Ascending aorta (tissue), 2 donors: ENCODE data around the gene VSIG10L. TPM values are rescaled to one million over a fixed set of nuclear protein-coding genes. Genes with fewer than 3 reads are reported as not detected.

Experiments used
- DNase-seq, 2 donors: peaks; one replicate each; pipeline ENCODE4 v3.0.0-alpha.2; 2019; ENCODE audit warnings: low spot score in 2 of 2
- H3K27ac ChIP-seq, 2 donors: fragments of 200-600 bp; sonication (generic); one replicate each; pipeline ENCODE4 v1.5.1; 2016 to 2017; ENCODE audit warnings: mild to moderate bottlenecking in 1 of 2
- H3K27me3 ChIP-seq: fragments of 200-600 bp; sonication (generic); one replicate; pipeline ENCODE4 v1.5.1; 2017
- H3K36me3 ChIP-seq, 2 donors: fragments of 200-600 bp; sonication (generic); one replicate each; pipeline ENCODE4 v1.5.1; 2016
- H3K4me1 ChIP-seq, 2 donors: fragments of 200-600 bp; sonication (generic); one replicate each; pipeline ENCODE4 v1.5.1; 2016 to 2017; ENCODE audit warnings: mild to moderate bottlenecking in 1 of 2
- H3K4me3 ChIP-seq, 2 donors: fragments of 200-600 bp; sonication (generic); one replicate each; pipeline ENCODE4 v1.5.1; 2016 to 2017; ENCODE audit warnings: mild to moderate bottlenecking in 1 of 2
- H3K9me3 ChIP-seq, 2 donors: fragments of 200-600 bp; sonication (generic); one replicate each; pipeline ENCODE4 v1.5.1; 2016
- intact Hi-C: fragments of 100-400 bp; cut with DNase I; formaldehyde crosslinking; loops from one replicate; pipeline ENCODE4 v1.15.1; 2023
- total RNA-seq: library from RNA; depleted of rRNA; stranded (reverse); fragments of >200 nt; gene quantifications from one replicate; pipeline ENCODE4 v1.1.0, GENCODE V29; 2016
- TF ChIP-seq, protein P1 (sequence below), 3 experiments: fragments of 200-600 bp in 2 of 3; fragments of 450-650 bp in 1 of 3; sonication (generic) in 2 of 3; IDR thresholded peaks; one replicate each; pipeline ENCODE4 v1.5.1; 2016 to 2019; ENCODE audit warnings: antibody characterized with exemption in 3 of 3, mild to moderate bottlenecking in 1 of 3, moderate library complexity in 1 of 3

VSIG10L gene
- total RNA-seq, 1 donor from 2014 or later, result 1.4 TPM

DNA sequence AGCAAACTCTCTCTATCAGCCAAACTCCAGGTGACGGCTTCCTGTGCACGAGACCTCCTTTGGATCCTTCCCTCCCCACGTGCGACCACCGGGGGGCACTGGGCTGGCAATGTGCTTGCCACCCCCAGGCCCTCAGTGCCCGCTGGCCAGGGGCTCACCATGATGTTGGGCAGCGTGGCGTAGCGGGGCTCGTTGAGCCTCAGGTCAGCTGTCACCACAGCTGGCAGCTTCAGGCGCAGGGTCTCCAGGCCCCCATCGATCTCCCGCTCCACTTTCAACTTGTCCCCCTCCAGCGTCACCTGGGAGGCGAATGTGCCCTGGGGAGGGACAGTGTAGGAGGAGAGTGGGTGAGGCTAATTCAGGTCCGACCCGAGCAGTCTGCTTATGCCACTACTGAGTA, 4.8 kb upstream of the VSIG10L start:
- H3K4me3 ChIP-seq, result no peak overlapping the region
- no peaks in the 10 kb centered on the region for H3K27me3 ChIP-seq
- H3K9me3 ChIP-seq, result no peaks in the 10 kb centered on the region
- intact Hi-C loops, result no loop called here
- H3K4me1 ChIP-seq, result no peaks in the 10 kb centered on the region
- H3K36me3 ChIP-seq, result peaks cover 20 to 40% of the 10 kb centered on the region in 2 donors
- TF ChIP-seq, protein P1, sequence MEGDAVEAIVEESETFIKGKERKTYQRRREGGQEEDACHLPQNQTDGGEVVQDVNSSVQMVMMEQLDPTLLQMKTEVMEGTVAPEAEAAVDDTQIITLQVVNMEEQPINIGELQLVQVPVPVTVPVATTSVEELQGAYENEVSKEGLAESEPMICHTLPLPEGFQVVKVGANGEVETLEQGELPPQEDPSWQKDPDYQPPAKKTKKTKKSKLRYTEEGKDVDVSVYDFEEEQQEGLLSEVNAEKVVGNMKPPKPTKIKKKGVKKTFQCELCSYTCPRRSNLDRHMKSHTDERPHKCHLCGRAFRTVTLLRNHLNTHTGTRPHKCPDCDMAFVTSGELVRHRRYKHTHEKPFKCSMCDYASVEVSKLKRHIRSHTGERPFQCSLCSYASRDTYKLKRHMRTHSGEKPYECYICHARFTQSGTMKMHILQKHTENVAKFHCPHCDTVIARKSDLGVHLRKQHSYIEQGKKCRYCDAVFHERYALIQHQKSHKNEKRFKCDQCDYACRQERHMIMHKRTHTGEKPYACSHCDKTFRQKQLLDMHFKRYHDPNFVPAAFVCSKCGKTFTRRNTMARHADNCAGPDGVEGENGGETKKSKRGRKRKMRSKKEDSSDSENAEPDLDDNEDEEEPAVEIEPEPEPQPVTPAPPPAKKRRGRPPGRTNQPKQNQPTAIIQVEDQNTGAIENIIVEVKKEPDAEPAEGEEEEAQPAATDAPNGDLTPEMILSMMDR (IDR thresholded peaks at IDR 0.05), result no peak
- H3K27ac ChIP-seq, result no peak overlapping the region
- DNase-seq, result no peak

DNA sequence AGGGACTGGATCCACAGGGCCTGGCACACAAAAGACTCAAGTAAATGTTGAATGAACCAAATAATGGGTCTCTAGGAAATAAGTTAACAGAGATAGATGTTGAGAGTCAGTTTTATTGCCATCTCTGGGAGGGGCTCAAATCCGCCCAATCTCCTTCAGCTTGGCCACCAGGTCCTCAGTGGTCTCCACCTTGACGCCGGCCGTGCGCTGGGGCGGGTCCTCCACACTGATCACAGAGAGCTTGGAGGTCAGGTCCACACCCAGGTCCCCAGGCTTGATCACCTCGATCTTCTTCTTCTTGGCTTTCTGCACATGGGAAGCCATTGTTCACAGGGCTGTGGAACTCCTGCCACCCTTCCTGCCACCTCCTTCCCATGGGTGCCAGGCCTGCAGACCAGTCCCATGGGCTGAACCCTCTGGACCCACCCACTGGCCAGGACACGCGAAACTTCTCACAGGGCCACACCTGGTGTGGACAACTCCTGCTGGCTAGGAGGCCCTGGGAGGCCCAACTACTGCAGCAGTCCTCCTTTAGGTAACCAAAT, 3.2 kb upstream of the VSIG10L start:
- Histone ChIP-seq H3K27me3 (no peaks in the 10 kb centered on the region), H3K4me1 (peaks cover 0 to 4% of the 10 kb centered on the region in 2 donors), H3K9me3 (no peaks in the 10 kb centered on the region), H3K36me3 (peaks cover 11 to 24% of the 10 kb centered on the region in 2 donors), H3K27ac (no peak overlapping the region), H3K4me3 (no peak overlapping the region)
- intact Hi-C loops, result no loop called here
- DNase-seq, result no peak
- TF ChIP-seq, protein P1 (IDR thresholded peaks at IDR 0.05), result no peak

DNA sequence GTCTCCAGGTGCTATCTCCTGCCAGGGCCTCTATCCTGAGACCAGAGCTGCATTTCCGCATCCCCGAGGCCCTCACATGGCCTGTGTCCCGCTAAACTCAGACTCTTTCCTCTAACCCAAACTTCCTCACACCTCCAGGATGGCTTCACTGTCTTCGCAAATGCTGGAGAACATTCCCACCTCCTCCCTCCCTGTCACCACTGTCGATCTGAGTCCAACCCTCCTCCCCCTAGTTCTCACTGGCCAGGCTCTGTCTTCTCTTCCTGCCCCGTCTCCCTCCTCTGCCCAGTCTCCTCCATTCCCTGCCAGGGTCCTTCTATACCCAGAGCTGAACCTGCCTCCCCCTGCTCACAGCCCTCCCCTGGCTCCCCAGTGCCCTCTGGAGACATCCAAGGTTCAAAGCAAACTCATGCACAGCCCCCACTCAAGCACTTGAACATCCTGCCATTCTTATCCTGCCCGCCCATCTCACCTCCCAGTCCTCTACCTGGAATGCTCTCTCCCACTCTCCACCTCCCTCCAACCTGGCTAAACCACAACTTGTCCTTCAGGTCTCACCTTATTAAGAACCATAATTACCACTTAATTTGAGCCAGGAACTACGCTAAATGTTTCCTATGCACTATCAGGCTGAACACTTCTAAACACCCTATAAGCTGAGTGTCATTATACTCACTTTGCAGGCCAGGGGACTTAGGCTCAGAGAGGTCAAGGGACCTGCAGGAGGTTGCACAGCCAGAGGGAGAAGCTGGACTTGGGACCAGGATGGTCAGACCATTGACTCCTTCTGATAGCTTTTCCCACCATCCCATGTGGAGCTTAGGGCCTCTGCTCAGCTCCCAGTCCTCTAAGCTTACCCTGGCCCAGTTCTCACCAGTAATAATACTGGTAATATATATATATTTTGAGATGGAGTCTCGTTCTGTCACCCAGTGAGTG, 961 bp upstream of the VSIG10L start:
- no peak for DNase-seq
- no peak overlapping the region for H3K4me3 ChIP-seq
- H3K4me1 ChIP-seq, result peaks cover 0 to 4% of the 10 kb centered on the region in 2 donors
- peaks cover 8 to 21% of the 10 kb centered on the region in 2 donors for H3K36me3 ChIP-seq
- no peaks in the 10 kb centered on the region for H3K27me3 ChIP-seq
- TF ChIP-seq, protein P1 (IDR thresholded peaks at IDR 0.05), result no peak
- peak overlapping the region in 1 of 2 donors; percentile 93 for H3K27ac ChIP-seq
- intact Hi-C loops, result no loop called here
- H3K9me3 ChIP-seq, result no peaks in the 10 kb centered on the region

DNA sequence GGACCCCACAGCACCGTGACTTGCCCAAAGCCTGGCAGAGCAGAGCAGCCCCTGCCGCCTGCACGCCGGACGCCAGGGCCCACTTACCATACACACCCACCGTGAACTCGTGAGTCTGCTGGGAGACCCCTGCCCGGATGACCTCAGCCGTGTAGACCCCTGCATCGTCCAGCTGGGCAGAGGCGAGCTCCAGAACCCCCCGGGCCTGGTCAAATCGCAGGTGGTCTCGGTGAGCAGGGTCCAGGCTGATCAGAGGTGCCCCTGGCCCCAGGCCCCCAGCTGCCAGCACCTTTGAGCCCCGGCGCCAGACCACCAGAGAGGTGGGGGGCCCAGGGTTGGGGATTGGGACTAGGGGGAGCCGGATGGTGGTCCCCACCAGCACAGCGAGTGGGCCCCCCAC, 873 bp downstream of the VSIG10L start:
- Histone ChIP-seq H3K27ac (peak overlapping the region; percentile 92 to 93), H3K9me3 (no peaks in the 10 kb centered on the region), H3K4me1 (peaks cover 0 to 4% of the 10 kb centered on the region in 2 donors), H3K4me3 (no peak overlapping the region), H3K27me3 (no peaks in the 10 kb centered on the region), H3K36me3 (peaks cover 7 to 8% of the 10 kb centered on the region in 2 donors)
- intact Hi-C loops, result loop anchor here (2.0 kb wide), 2 partner anchors 230 to 232 kb away; partner anchors contain the start of genes CTU1 and ZNF175
- DNase-seq, result no peak
- TF ChIP-seq, protein P1 (IDR thresholded peaks at IDR 0.05), result no peak

DNA sequence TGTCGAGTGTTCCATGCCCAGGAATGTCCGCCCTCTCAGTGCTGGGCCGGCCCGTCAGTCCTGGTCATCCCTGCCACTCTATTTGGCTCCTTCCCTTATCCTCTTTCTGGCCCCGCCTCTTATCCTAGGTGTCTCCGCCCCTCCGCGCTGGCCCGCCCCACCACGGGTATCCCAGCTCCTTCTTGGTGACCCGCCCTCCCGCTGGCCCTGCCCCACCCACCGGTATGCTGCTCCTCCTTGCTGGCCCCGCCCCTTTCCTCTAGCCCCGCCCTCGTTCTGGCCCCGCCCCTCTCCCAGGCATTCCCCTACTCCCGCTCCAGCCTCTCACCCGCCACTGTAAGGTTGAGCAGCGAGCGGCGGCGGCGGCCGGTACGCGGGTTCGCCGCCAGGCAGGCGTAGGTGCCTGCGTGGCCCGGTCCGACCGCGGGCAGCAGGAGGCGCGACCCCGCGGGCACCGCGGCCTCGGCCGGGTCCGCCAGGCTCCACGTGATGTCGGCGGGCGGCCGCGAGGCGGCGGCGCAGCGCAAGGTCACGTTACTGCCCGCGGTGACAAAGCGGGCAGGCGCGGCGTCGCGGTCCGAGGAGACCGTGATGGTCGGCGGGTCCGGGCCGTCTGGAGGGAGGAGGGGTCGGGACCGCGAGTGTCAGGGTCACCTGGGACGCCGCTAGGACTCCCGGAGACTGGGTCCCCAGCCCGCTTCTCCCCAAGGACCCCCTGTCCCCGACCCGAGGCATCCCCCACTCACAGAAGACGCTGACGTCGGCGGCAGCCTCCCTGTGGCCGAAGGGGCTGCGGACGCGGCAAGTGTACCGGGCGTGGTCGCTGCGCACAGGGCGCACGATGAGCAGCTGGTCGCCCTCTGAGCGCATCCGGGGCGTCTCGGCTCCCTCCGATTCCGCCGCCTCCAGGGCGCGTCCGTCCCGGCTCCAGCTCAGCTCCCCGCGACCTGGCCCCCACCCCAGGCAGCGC, 2.0 kb downstream of the VSIG10L start:
- H3K4me1 ChIP-seq, result peaks cover 0 to 4% of the 10 kb centered on the region in 2 donors
- intact Hi-C loops, result loop anchor here (1.0 to 2.0 kb wide), 8 partner anchors 26 to 437 kb away; partner anchors contain the start of genes CTU1, ETFB and ZNF175
- H3K9me3 ChIP-seq, result no peaks in the 10 kb centered on the region
- H3K4me3 ChIP-seq, result peak overlapping the region; percentile 82 to 85
- TF ChIP-seq, protein P1 (IDR thresholded peaks at IDR 0.05), result peak in 2 of 3 experiments; percentile 23 to 83
- peaks cover 3 to 4% of the 10 kb centered on the region in 2 donors for H3K36me3 ChIP-seq
- H3K27me3 ChIP-seq, result no peaks in the 10 kb centered on the region
- H3K27ac ChIP-seq, result peak overlapping the region; percentile 92 to 93
- DNase-seq, result peak; percentile 98 to 100
